Activated CD8-positive, alpha-beta memory T cell treated with anti-CD3 and anti-CD28 coated beads, Interleukin-2, amount 10 ng/mL, durations not matched to agents 7 days and 5 days (primary cell): ENCODE results near the gene RAD54L. TPM values are rescaled to one million over a fixed set of nuclear protein-coding genes. Genes with fewer than 3 reads are reported as not detected.
"Not testable (repeated sequence)": the region's sequence is repeated elsewhere in the genome, so short reads cannot be mapped to it uniquely, and the experiment has no call there.

Experiments used
- ATAC-seq: fragments of 150-1000 bp; cut with Tn5 transposase; one replicate; pipeline ENCODE4 v1.10.0; 2021; ENCODE audit warnings: moderate library complexity
- CTCF ChIA-PET: fragments of 350-600 bp; sonication (Branson Sonifier 250); formaldehyde crosslinking; loops from one replicate; lab custom pipeline; 2021; ENCODE audit warnings: antibody characterized with exemption; lab: Charles Lee
- DNase-seq: peaks from one replicate; pipeline ENCODE4 v3.0.0-alpha.2; 2020
- H3K27ac Mint-ChIP-seq: one replicate; pipeline ENCODE4 v1.8.0; 2021; ENCODE audit warnings: mild to moderate bottlenecking, mixed read lengths
- H3K27me3 Mint-ChIP-seq: one replicate; pipeline ENCODE4 v1.8.0; 2021; ENCODE audit warnings: mixed read lengths
- H3K36me3 Mint-ChIP-seq: one replicate; pipeline ENCODE4 v1.8.0; 2021; ENCODE audit warnings: mild to moderate bottlenecking, mixed read lengths
- H3K4me1 Mint-ChIP-seq: one replicate; pipeline ENCODE4 v1.8.0; 2021; ENCODE audit warnings: mixed read lengths
- H3K4me3 Mint-ChIP-seq: one replicate; pipeline ENCODE4 v1.8.0; 2021; ENCODE audit warnings: mild to moderate bottlenecking, moderate library complexity, mixed read lengths
- H3K9me3 Mint-ChIP-seq: one replicate; pipeline ENCODE4 v1.8.0; 2022; ENCODE audit warnings: low read depth, mixed read lengths
- total RNA-seq, 2 experiments: library from RNA; stranded (reverse); gene quantifications; one replicate each; pipeline ENCODE4 v1.2.3, GENCODE V29; 2021

The RAD54L gene
- total RNA-seq, 2 experiments from 2014 or later = 57.2 to 85.3 TPM

- Mint-ChIP-seq H3K36me3 (no peaks in the 10 kb centered on the region), H3K4me3 (no peak overlapping the region), H3K27ac (no peak overlapping the region), H3K27me3 (no peaks in the 10 kb centered on the region), H3K9me3 (no peaks in the 10 kb centered on the region), H3K4me1 (peaks cover 4% of the 10 kb centered on the region)
- CTCF ChIA-PET = interaction anchor here (0.6 to 1.7 kb wide), 5 partner anchors 8 to 183 kb away, joined by 3 to 4 read pairs (median 4); no protein-coding TSS in a partner anchor
- ATAC-seq (no peak), DNase-seq (no peak)
Observed at GRCh38 chr1:46219551-46220520, 27.7 kb upstream of the RAD54L start.

- DNase-seq (no peak), ATAC-seq (no peak)
- CTCF ChIA-PET = interaction anchor here (1.0 kb wide), 1 partner anchor 24 kb away, joined by 4 read pairs; no protein-coding TSS in a partner anchor
- H3K9me3 Mint-ChIP-seq = no peaks in the 10 kb centered on the region
- no peak overlapping the region for H3K4me3 Mint-ChIP-seq
- no peaks in the 10 kb centered on the region for H3K27me3 Mint-ChIP-seq
- no peaks in the 10 kb centered on the region for H3K36me3 Mint-ChIP-seq
- no peak overlapping the region for H3K27ac Mint-ChIP-seq
- peaks cover 4% of the 10 kb centered on the region for H3K4me1 Mint-ChIP-seq
Observed at GRCh38 chr1:46220808-46221207, 26.8 kb upstream of the RAD54L start.

- DNase-seq (no peak), ATAC-seq (no peak)
- Mint-ChIP-seq H3K27me3 (no peaks in the 10 kb centered on the region), H3K4me1 (peaks cover 4% of the 10 kb centered on the region), H3K4me3 (no peak overlapping the region), H3K9me3 (no peaks in the 10 kb centered on the region), H3K27ac (no peak overlapping the region), H3K36me3 (no peaks in the 10 kb centered on the region)
- CTCF ChIA-PET = interaction anchor here (0.7 to 1.6 kb wide), 3 partner anchors 23 to 39 kb away, joined by 3 to 5 read pairs (median 3); no protein-coding TSS in a partner anchor
Observed at GRCh38 chr1:46221749-46222148, 25.8 kb upstream of the RAD54L start.

DNA sequence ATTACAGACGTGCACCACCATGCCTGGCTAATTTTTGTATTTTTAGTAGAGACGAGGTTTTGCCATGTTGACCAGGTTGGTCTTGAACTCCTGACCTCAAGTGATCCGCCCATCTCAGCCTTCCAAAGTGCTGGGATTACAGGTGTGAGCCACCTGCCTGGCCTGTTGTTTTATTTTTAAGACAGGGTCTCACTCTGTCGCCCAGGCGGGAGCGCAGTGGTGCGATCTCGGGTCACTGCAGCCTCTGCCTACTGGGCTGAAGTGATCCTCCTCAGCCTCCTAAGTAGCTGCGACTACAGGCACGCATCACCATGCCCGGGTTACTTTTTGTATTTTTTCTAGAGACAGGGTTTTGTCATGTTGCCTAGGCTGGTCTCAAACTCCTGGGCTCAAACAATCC, 24.5 kb upstream of the RAD54L start:
- not testable (repeated sequence) for H3K9me3 Mint-ChIP-seq, H3K36me3 Mint-ChIP-seq, H3K4me1 Mint-ChIP-seq, H3K27me3 Mint-ChIP-seq, ATAC-seq, H3K4me3 Mint-ChIP-seq, H3K27ac Mint-ChIP-seq, DNase-seq
- CTCF ChIA-PET = interaction anchor here (0.8 to 4.2 kb wide), 28 partner anchors 8 to 369 kb away, joined by 3 to 34 read pairs (median 8); partner anchors contain the start of genes LURAP1, PIK3R3, POMGNT1 and RAD54L

- Mint-ChIP-seq H3K36me3 (no peaks in the 10 kb centered on the region), H3K27ac (no peak overlapping the region), H3K4me3 (no peak overlapping the region), H3K27me3 (no peaks in the 10 kb centered on the region), H3K4me1 (peaks cover 5% of the 10 kb centered on the region), H3K9me3 (no peaks in the 10 kb centered on the region)
- CTCF ChIA-PET = interaction anchor here (0.6 to 4.2 kb wide), 38 partner anchors 8 to 369 kb away, joined by 3 to 34 read pairs (median 5); partner anchors contain the start of genes LURAP1, PIK3R3, POMGNT1 and RAD54L
- peak; percentile 98 for ATAC-seq
- DNase-seq = peak; percentile 79
Observed at GRCh38 chr1:46223472-46223943, 24.1 kb upstream of the RAD54L start.

- H3K4me1 Mint-ChIP-seq = peaks cover 7% of the 10 kb centered on the region
- no peaks in the 10 kb centered on the region for H3K36me3 Mint-ChIP-seq
- ATAC-seq (no peak), DNase-seq (no peak)
- H3K4me3 Mint-ChIP-seq = no peak overlapping the region
- no peak overlapping the region for H3K27ac Mint-ChIP-seq
- CTCF ChIA-PET = interaction anchor here (0.8 to 4.2 kb wide), 10 partner anchors 8 to 226 kb away, joined by 3 to 34 read pairs (median 8); partner anchors contain the start of genes LURAP1 and RAD54L
- no peaks in the 10 kb centered on the region for H3K9me3 Mint-ChIP-seq
- no peaks in the 10 kb centered on the region for H3K27me3 Mint-ChIP-seq
Observed at GRCh38 chr1:46224966-46225365, 22.6 kb upstream of the RAD54L start.

DNA sequence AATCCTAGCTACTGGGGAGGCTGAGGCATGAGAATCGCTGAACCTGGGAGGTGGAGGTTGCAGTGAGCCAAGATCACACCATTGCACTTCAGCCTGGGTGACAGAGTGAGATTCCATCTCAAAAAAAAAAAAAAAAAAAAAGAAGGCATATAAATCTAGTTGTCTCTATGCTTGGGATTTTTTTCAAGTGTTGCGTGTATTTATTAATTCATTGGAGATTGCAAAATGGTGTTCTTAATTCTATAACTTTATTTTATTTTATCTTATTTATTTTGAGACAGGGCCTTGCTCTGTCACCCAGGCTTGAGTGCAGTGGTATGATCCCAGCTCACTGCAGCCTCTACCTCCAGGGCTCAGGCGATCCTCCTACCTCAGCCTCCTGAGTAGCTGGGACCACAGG, 16.3 kb upstream of the RAD54L start:
- H3K36me3 Mint-ChIP-seq, ATAC-seq, DNase-seq, H3K9me3 Mint-ChIP-seq, H3K4me1 Mint-ChIP-seq, H3K27ac Mint-ChIP-seq, H3K4me3 Mint-ChIP-seq, H3K27me3 Mint-ChIP-seq: not testable (repeated sequence)
- CTCF ChIA-PET = interaction anchor here (0.7 to 4.3 kb wide), 3 partner anchors 7 to 13 kb away, joined by 3 to 34 read pairs (median 3); no protein-coding TSS in a partner anchor

DNA sequence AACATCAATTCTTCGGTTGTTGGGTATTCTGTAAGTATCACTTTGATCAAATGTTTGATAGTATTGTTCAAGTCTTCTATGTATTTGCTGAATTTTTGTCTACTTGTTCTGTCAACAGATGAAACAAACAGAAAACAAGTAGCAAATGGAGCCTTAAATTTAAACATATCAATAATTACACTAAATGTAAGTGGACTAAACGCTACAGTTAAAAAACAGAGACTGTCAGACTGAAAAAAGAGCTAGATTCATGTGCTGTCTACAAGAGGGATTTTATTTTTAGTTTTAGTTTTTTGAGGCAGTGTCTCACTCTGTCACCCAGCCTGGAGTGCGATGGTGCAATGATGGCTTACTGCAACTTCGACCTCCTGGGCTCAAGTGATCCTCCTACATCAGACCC, 10.7 kb upstream of the RAD54L start:
- ATAC-seq (no peak), DNase-seq (no peak)
- peaks cover 2% of the 10 kb centered on the region for H3K27me3 Mint-ChIP-seq
- no peak overlapping the region for H3K27ac Mint-ChIP-seq
- peaks cover 4% of the 10 kb centered on the region for H3K9me3 Mint-ChIP-seq
- H3K4me1 Mint-ChIP-seq = peaks cover 3% of the 10 kb centered on the region
- CTCF ChIA-PET = interaction anchor here (2.7 kb wide), 1 partner anchor 13 kb away, joined by 9 read pairs; no protein-coding TSS in a partner anchor
- no peak overlapping the region for H3K4me3 Mint-ChIP-seq
- H3K36me3 Mint-ChIP-seq = peaks cover 3% of the 10 kb centered on the region

- H3K27ac Mint-ChIP-seq, H3K4me1 Mint-ChIP-seq, H3K9me3 Mint-ChIP-seq, ATAC-seq, H3K36me3 Mint-ChIP-seq, H3K4me3 Mint-ChIP-seq, DNase-seq, H3K27me3 Mint-ChIP-seq: not testable (repeated sequence)
- CTCF ChIA-PET = interaction anchor here (2.7 kb wide), 1 partner anchor 15 kb away, joined by 9 read pairs; no protein-coding TSS in a partner anchor
Observed at GRCh38 chr1:46238865-46239264, 8.7 kb upstream of the RAD54L start.

DNA sequence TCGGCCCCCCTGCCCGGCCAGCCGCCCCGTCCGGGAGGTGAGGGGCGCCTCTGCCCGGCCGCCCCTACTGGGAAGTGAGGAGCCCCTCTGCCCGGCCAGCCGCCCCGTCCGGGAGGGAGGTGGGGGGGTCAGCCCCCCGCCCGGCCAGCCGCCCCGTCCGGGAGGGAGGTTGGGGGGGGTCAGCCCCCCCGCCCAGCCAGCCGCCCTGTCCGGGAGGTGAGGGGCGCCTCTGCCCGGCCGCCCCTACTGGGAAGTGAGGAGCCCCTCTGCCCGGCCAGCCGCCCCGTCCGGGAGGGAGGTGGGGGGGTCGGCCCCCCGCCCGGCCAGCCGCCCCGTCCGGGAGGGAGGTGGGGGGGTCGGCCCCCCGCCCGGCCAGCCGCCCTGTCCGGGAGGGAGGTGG, 5.8 kb upstream of the RAD54L start:
- DNase-seq, H3K4me1 Mint-ChIP-seq, H3K27ac Mint-ChIP-seq, CTCF ChIA-PET, H3K9me3 Mint-ChIP-seq, H3K27me3 Mint-ChIP-seq, H3K36me3 Mint-ChIP-seq, H3K4me3 Mint-ChIP-seq, ATAC-seq: not testable (repeated sequence)

- ATAC-seq = no peak
- Mint-ChIP-seq H3K36me3 (peaks cover 4% of the 10 kb centered on the region), H3K4me1 (peaks cover 11% of the 10 kb centered on the region), H3K27me3 (no peaks in the 10 kb centered on the region), H3K4me3 (no peak overlapping the region), H3K9me3 (peaks cover 2% of the 10 kb centered on the region), H3K27ac (no peak overlapping the region)
- DNase-seq = no peak
- CTCF ChIA-PET = no interaction called here
Observed at GRCh38 chr1:46242918-46243317, 4.6 kb upstream of the RAD54L start.

GRCh38 chr1:46243831-46244230, 3.7 kb upstream of the RAD54L start:
- peaks cover 17% of the 10 kb centered on the region for H3K4me1 Mint-ChIP-seq
- not testable (repeated sequence) for DNase-seq, H3K9me3 Mint-ChIP-seq, H3K4me3 Mint-ChIP-seq, H3K36me3 Mint-ChIP-seq, H3K27ac Mint-ChIP-seq, ATAC-seq, H3K27me3 Mint-ChIP-seq
- CTCF ChIA-PET = interaction anchor here (1.1 to 4.1 kb wide), 5 partner anchors 10 to 558 kb away, joined by 3 to 53 read pairs (median 6); partner anchors contain the start of gene GPBP1L1
